GM18907 (cell line): ENCODE measurements around the gene KCNAB3.

ENCODE experiments used
- ATAC-seq: cut with Tn5 transposase; IDR thresholded peaks from one replicate; pipeline ENCODE4 v1.9.1; 2021; ENCODE audit warnings: mild to moderate bottlenecking, moderate library complexity; ENCODE audit not compliant: unreplicated experiment

The KCNAB3 gene

DNA sequence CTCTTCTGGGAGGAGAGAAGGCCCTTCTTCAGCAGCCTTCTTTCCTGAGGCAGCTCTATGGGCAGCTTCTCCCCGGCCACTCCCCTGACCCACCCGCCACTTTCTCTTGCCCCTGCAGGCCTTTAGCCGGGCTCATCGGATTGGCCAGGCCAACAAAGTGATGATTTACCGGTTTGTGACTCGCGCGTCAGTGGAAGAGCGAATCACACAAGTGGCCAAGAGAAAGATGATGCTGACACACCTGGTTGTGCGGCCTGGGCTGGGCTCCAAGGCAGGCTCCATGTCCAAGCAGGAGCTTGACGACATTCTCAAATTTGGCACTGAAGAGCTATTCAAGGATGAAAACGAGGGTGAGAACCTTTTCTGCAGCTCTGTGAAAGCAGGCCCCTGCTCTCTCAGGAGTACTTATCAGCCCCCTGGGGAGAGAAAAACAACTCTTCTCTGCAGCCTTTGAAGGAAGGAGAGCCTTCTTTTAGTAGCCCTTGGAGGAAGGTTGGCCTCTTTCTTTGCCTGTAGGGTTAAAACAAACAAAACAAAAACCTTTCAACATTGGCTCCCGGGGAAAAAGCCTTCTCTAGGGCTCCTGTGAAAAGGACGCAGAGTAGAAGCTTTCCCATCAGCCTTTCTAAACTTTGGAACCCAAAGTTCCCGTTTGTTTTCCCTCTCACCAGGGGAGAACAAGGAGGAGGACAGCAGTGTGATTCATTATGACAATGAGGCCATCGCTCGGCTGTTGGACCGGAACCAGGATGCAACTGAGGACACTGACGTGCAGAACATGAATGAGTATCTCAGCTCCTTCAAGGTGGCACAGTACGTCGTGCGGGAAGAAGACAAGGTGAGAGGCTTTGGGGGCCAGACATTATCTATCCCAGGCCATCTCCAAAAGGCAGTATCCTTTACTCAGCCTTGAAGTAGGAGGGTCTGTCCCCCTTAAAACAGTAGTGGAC is 26.2 kb downstream of the KCNAB3 start:
- ATAC-seq, result no peak

DNA sequence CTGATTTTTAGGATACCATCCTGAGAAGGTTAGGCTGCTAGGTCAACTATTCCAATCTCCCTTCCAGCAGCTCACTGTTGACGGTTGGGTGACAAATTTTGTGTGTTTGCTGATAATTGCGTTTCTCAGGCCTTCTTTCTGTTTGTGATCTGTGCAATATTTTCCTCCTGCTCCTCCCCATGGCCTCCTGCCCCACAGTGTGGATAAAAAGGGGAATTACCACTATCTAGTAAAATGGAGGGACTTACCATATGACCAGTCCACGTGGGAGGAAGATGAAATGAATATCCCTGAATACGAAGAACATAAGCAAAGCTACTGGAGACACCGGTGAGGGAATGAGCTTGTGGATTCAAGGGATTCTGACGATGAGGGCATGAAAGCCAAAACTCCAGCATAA is 31.9 kb downstream of the KCNAB3 start:
- ATAC-seq, result no peak

DNA sequence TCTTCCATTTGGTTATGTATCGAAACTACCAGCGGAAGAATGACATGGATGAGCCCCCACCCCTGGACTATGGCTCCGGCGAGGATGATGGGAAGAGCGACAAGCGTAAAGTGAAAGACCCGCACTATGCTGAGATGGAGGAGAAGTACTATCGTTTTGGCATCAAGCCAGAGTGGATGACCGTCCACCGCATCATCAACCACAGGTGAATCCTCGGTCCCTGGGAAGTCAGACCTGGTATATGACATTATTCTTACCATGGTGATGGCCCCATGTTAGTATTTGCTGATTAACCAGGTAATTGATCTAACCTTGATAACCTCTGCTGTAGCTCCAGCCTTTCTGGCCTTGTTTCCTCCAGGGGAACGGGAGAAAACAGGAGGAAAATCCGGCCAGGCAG is 32.6 kb downstream of the KCNAB3 start:
- no peak for ATAC-seq

DNA sequence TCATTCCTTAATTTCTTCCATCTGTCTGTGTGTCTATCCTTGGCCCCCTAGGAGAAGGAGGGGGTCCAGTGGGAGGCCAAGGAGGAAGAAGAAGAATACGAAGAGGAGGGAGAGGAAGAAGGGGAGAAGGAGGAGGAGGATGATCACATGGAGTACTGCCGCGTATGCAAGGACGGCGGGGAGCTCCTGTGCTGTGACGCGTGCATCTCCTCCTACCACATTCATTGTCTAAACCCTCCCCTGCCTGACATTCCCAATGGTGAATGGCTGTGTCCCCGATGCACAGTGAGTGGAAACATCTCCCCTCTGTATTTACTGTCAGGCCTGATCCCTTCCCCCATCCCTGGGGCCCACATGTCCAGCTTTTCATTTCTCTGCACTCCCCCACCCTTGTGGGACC is 34.8 kb downstream of the KCNAB3 start:
- ATAC-seq, result no peak

DNA sequence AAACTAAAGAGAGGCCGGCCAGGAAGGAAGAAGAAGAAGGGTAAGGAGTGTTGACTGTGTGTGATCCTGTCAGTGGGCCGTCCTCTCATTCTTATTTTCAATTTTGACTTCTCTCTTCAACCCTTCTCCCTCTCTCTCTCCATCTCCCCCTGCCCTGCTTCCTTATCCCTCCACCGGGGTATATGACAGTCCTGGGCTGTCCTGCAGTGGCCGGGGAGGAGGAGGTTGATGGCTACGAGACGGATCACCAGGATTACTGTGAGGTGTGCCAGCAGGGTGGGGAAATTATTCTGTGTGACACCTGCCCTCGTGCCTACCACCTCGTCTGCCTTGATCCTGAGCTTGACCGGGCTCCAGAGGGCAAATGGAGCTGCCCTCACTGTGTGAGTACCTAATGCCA is 35.4 kb downstream of the KCNAB3 start:
- ATAC-seq, result no peak

DNA sequence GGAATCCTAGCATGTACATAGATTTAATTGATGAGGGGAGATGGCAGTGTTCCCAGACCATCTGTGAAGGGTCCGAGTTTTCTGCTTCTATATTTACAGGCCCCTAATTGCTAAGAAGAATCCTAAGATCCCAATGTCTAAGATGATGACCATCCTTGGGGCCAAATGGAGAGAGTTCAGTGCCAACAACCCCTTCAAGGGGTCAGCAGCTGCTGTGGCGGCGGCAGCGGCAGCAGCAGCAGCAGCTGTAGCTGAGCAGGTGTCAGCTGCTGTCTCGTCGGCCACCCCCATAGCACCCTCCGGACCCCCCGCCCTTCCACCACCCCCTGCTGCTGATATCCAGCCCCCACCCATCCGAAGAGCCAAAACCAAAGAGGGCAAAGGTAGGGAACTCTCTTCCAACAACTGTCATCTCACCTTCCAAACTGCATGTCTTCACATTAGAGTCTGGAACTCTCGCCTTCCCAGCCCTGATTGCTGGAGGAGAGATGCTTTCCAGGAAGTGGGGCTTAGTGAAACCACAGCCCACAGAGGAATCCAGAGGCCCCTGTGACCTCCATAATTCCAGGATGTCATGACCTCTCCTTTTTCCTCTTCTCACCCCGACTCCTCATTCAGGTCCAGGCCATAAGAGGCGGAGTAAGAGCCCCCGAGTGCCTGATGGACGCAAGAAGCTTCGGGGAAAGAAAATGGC is 36.3 kb downstream of the KCNAB3 start:
- ATAC-seq, result no peak

DNA sequence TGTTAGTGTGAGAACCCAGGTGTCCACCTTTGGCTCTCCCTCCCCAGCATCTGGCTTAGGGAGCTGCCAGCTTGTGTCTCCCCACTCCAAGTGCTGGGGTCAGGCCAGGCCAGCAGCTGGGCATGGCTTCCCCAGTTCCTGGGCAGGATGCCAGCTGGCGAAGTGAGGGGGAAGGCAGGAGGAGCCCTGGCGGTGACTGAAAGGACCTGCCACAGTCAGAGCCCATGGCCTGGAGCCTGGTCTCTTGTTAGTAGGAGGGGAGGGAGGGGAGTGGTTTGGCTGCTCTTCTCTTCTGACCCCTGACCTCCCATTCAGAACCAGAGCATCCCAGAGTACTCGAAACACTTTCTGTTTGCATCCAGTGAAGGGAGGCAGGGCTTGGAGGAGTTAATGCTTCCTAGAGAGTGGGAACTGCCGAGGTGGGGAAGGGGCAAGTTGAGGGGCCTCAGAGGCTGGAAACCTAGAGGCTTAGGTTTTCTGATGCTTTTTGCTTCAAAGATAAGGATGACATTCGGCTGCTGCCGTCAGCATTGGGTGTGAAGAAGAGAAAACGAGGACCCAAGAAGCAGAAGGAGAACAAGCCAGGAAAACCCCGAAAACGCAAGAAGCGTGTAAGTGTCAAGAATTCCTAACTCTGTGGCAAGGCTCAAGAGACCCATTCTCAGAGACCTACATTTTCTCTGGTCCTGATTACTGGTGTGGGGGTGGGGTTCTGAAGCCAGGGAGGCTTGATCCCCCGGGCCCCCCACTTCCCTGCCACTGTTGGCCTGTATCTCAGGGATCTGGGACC is 40.3 kb downstream of the KCNAB3 start:
- ATAC-seq, result no peak

DNA sequence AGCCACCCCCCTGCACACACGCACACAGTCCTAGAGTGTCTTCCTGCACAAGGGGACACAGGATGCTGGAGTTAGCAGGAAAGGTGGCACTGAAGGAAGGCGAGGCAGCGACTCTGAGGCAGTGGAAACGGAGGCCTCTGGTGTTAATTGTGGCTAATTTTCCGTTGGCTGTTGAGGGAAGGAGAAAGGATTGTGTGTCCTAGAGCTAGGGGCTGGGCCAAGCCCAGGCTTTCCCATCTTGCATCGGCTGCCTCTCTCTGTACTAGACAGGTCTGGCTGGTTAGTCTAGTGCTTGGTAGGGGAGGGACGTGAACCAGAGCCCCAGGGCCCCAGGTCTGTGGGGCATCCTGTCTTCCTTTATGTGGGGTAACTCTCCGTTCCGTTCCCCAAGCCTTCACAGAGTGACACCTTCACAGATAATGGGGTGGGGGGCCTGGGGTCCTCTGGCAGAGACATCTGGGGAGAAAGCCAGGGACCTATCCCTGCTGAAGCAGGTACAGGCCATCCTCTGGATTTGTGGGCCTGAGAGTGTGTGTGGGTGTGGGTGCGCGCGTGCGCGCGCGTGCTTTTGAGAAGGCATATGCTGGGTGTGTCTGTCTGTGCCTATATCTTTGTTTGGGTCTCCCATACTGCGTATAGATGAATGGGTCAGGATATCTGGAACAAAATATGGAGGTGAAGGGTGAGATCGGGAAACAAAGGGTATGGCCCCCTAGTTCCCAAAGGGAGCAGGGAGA is 41.3 kb downstream of the KCNAB3 start, which contains the start of gene CHD3:
Gene CHD3 (plus strand): TSS at position 606 of the 737 bp plus-strand sequence. CDS start 212 bp downstream, outside the sequence.
- no peak for ATAC-seq

DNA sequence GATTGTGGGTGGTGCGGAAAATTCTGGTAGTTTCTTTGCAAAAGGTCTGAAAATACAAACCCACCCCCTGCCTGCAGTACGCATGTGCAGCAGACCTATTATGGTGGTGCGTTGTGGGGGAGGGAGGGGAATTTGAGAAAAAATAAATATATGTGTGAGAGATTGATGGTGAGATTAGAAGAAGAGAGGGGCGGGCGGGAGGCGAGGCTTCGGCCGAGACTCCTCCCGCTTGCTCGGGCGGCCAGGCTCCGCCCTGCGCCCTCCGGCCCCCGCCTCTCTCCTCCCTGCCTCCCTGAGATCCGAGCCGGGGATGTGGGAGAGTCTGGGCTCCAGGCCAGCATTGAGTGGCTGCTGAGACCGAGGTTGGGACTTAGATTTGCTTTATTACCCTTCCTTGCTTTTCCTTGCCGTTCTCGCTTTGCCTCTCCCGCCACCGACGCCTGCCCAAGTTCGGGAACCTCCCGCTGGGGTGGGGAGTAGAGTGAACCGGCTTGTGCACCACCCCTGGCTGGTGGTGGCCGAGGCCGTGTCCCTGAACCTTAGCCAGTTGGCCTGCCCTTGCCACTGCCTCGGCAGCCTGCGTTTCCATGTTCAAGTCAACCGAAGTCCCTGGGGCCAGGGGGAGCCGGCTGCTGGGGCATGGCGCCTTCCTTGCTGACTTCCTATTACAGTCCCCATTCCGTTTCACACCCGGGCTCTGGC is 42.0 kb downstream of the KCNAB3 start:
- ATAC-seq, result peak; percentile 45

DNA sequence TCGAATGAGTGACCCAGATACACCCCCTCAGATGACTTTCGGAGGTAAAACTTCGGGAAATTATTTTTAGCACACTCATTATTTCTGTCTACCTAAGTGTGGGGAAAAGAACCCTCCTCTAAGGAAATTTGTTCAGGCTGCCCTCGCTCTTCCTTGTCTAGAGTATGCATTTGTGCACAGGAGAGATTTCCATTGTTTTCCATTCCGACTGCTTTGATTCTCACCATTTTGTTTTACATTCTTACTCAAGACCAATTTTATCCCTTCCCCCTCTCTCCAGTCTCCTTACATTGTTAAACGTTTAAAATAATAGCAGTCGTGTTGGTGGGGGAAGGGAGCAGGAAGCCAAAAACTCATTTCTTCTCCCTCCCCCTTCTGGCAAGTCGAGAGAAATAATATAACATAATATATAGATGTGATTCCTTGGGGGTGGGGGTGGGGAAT is 42.6 kb downstream of the KCNAB3 start:
- no peak for ATAC-seq

DNA sequence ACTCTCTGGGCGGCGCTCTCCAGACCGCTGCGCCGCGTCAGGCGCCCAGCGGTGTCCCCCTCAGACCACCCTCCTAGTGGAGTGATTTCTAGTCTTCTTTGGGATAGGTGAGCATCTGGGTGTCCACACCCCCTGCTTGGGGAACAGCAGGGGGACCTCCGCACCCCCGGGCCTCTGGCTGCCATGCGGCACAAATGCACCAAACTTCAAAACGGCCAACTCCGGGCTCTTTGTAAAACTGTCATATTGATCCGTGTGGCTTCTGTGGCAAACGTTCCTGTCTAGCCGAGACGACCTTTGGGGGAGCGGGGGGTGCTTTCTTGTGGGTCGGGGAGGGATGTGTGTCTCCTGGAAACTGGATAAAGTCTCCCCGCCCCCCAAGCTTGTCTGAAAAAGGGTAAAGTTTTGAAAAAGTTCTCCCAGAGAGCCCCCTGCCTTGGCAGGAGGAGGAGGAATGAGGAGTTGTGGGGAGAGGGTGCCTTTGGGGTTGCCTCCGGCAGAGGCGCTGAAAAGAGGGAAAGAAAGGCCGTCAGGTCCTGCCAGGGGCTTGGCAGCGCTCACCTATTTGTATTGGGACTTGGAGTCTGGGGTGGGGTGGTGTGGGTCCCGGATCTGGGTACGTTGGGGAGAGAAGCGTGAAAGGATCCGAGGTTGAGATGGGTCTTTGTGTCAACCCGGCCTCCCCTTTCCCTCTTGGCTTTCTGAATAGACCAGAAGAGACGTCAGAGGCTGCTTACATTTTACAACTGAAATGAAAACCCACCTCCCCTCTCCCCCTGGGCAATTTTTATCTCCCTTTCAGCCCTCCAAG is 43.2 kb downstream of the KCNAB3 start:
- ATAC-seq, result no peak

DNA sequence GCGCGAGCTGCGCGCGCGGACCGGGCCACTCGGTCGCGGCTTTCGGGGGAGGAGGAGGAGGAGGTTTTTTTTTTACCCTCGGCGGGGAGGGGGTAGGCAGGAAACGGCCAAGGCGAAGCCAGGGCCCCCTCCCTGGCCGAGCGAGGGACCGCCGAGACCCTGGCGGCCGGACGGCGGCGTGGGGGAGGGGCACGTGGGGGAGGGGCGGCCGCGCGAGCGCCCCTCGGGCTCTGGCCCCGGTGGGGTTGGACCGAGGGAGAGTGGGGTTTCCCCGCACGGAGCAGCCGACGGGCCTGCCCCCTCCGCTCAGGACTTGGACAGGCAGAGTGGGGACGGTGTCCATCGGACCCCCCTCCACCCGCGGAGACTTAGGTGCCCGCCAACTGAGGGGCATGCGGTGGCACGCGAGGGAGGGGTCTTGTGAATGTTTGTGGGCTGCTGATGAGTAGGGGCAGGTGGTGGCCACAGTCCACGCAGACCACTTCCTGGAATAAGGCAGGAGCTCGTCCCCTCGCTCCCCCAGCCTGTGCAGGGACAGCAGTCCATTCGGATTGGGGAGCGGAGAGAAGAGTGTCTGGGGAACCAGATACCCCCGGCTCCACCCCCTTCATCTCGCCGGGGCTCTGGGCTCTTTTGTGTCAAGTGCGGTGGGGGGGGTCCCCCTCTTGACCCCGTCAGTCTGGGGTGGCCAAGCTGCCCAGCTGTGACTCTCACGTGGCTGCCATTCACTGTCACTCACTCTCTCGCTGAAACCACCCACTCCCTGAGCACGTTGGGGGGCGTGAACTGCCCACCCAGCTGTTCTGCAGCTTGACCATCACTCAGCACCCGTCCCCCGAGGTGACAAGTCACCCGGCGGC is 44.1 kb downstream of the KCNAB3 start:
- no peak for ATAC-seq

DNA sequence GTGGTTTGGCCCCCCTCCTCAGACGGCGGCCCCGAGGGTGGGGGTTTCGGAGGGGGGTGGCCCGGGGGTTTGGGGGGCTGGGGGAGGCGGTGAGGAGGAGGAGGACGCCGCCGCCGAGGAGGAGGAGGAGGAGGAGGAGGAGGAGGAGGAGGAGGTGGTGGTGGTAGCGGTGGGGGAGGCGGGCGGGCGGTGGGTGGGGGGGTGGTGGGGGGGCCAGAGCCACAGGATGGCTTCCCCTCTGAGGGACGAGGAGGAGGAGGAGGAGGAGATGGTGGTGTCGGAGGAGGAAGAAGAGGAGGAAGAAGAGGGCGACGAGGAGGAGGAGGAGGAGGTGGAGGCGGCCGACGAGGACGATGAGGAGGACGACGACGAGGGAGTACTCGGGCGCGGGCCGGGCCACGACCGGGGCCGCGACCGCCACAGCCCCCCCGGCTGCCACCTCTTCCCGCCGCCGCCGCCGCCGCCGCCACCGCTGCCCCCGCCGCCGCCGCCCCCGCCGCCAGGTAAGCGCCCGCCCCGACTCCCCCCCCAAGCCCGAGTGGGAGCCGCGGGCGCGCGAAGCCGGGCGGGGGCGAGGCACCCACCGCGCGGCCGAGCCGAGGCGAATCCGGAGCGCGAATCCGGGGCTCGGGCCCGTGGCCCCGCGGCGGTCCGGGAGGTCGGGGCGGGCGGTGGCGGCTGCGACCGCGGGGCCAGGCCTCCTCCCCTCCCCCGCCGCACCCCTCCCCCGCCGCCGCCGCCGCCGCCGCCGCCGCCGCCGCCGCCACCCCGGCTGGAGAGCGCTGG is 44.9 kb downstream of the KCNAB3 start:
- no peak for ATAC-seq

DNA sequence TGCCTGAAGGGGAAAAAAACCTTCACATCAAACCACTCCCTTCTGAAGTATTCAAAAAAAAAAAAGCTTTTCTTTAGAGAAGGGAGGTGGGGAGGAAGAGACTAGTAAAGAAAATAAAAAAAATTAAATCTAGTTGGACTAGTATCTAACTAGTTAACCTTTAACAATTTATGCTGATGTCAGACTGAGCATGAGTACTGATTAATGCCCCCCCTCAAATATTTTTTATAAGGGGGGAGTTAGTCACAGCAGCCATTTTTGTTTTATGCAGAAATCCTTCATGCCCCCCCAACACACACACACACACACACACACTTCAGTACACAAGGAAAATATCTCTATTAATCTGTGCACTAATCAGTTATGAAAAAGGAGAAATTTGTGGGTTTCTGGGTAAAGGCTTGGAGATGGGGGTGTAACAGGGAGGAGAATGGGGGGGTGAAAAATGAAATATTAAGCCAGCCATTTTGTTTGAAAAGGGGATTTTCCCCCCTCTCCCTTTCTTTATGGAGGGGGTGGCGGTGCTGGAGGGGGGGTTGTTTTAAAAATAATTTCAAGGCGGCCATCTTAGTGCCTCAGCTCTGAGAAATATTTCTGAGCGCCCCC is 45.8 kb downstream of the KCNAB3 start:
- ATAC-seq, result no peak

DNA sequence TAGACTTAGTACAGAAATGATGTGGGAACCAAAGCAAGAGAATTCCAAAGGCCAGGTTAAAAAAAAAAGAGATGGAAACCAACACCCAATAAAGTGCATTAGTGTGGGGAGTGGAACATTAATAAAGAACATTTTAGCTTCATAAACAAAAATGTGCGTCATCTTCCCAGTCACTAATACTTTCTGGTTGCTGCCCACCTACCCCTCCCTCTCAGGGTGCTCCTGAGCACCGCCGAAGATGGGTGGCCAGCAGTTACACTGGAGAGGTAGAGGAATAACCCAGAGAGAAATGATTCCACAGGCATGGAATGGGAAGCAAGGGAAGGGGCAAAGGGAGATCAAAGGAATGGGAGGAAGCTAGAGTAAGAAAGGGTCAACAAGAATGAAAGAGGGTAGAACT is 47.0 kb downstream of the KCNAB3 start:
- ATAC-seq, result no peak

DNA sequence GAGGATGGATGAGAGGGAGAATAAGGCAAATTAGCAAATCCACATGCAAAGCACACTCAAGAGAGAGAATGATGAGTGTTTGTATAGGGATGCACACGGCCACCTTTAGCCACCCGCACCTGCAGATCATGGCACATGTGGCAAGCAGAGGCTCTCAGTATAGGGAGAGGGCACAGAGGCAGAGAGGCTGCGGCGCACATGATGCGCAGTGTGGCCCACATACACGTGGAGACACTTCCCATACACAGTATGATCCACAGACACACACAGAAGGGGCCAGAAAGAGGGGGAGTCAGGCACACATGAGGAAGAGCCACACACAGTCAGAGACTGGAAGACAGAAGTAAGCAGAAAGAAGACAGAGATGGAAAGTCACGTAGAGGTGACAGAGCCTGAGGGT is 47.6 kb downstream of the KCNAB3 start:
- no peak for ATAC-seq
